Neural cell (in vitro differentiated cells): ENCODE data around the gene PRELP.

Experiments
- EP300 ChIP-seq: fragments of 450-650 bp; conservative IDR thresholded peaks from 2 replicates; pipeline ENCODE4 v1.6.1; 2014; ENCODE audit warnings: antibody characterized with exemption, mild to moderate bottlenecking, moderate library complexity; ENCODE audit not compliant: poor library complexity, severe bottlenecking
- EZH2 ChIP-seq: fragments of 200-600, 300-800 bp; shearing (Covaris generic), sonication (generic); IDR thresholded peaks from 2 replicates; pipeline ENCODE4 v1.6.1; 2014; ENCODE audit warnings: antibody characterized with exemption, low read length, borderline replicate concordance, mild to moderate bottlenecking; ENCODE audit not compliant: insufficient read depth, poor library complexity, severe bottlenecking
- TF ChIP-seq, protein P1 (sequence below): fragments of 450-650 bp; IDR thresholded peaks from 2 replicates; pipeline ENCODE4 v1.5.1; 2014; ENCODE audit warnings: antibody characterized with exemption, mild to moderate bottlenecking, moderate library complexity; ENCODE audit not compliant: poor library complexity, severe bottlenecking

DNA sequence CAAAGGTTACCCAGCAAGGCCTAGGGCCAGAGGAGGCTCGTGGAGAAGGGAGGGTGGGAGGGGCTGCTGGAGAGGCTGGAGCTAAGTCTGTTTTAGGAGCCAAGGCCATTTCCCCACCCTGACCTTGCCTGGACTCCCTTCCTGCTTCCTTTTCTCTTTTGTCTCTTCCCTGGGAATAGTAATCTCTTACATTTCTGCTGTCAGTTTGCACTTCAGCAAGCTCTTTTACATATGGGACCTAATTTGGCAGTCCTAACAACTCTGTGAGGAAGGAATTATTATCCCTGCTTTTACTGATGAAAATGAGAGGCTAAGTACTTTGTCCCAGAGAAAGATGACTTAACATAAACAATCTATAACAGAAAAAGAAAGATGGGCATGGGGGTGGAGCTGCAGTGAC lies 32.2 kb downstream of the PRELP start:
- no peak for TF ChIP-seq EP300
- TF ChIP-seq, protein P1, sequence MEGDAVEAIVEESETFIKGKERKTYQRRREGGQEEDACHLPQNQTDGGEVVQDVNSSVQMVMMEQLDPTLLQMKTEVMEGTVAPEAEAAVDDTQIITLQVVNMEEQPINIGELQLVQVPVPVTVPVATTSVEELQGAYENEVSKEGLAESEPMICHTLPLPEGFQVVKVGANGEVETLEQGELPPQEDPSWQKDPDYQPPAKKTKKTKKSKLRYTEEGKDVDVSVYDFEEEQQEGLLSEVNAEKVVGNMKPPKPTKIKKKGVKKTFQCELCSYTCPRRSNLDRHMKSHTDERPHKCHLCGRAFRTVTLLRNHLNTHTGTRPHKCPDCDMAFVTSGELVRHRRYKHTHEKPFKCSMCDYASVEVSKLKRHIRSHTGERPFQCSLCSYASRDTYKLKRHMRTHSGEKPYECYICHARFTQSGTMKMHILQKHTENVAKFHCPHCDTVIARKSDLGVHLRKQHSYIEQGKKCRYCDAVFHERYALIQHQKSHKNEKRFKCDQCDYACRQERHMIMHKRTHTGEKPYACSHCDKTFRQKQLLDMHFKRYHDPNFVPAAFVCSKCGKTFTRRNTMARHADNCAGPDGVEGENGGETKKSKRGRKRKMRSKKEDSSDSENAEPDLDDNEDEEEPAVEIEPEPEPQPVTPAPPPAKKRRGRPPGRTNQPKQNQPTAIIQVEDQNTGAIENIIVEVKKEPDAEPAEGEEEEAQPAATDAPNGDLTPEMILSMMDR, result no peak
- no peak for TF ChIP-seq EZH2
